ENCODE results near the gene UBL5.

UBL5 gene

DNA sequence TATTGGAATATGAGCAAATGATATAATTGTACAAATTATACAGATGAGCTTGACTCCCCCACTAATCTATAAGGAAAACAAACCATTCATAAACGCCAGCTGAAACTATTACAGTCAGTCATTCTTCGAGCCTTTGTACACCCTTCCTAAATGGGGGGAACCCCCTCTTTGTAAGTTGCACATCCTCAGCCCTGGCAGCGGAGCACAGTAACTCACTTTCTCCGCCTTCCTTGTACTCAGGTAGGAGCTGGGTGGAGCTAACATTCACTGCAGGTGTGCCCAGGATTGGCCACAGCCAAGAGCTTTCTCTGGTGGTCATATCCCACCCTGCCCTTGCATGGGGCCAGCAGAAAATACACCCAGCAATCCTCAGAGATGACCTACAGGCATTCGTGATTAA lies 36.0 kb downstream of the UBL5 start:
- DNase-seq (ENCODE audit: insufficient read length, low spot score): no peak
- no peak for FAIRE-seq
- TF ChIP-seq POLR2AphosphoS5 (IDR thresholded peaks at IDR 0.05; ENCODE audit: low read depth, low read length): no peak
- TF ChIP-seq PAX5 (IDR thresholded peaks at IDR 0.05; ENCODE audit: insufficient read depth, low read length, severe bottlenecking): no peak
- no peak for TF ChIP-seq POLR2A (IDR thresholded peaks at IDR 0.05; ENCODE audit: low read depth, low read length)
- no peak for TF ChIP-seq POU2F2 (IDR thresholded peaks at IDR 0.05; ENCODE audit: low read depth, low read length)
- TF ChIP-seq TAF1 (IDR thresholded peaks at IDR 0.05; ENCODE audit: low read depth, low read length): no peak
- no peak for TF ChIP-seq SPI1 (IDR thresholded peaks at IDR 0.05; ENCODE audit: low read depth, low read length)

DNA sequence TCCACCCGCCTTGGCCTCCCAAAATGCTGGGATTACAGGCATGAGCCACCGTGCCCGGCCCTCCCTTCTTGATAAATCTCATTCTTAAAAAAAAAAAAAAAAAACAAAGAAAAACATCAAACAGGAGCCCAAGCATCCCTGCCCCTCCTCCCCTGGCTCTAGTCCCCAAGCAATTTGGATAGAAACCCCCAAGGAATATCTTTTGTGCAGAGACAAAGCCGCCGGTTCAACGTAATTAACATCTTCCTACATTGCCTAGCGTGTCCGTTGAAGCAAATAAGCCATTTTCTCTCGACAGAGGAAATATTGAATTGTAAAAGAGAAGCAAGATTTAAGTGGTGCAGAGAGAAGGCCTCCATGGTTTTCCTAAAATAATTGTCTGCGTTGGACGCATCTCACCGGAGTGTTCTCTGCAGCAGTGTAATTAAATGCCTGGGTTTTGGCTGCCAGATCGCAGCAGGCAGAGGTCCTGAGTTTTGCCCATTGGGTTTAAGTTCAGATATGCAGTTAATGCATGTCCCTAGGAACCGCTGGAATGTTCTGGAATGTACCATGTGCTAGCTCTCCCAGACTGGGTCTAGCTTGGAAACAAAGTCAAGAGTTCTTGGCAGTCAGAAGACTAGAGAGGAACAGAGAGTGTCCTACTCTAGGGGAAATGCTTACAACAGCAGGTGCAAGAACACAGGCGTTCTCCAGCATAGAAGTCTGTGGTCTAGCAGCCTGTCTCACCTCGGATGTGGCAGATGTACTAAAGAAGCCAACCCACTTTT lies 38.2 kb downstream of the UBL5 start:
- no peak for TF ChIP-seq POU2F2 (IDR thresholded peaks at IDR 0.05; ENCODE audit: low read depth, low read length)
- TF ChIP-seq SPI1 (IDR thresholded peaks at IDR 0.05; ENCODE audit: low read depth, low read length): peak; percentile 44; the same call in 1 of the 2 replicates
- DNase-seq (ENCODE audit: insufficient read length, low spot score) (no peak), FAIRE-seq (no peak)

DNA sequence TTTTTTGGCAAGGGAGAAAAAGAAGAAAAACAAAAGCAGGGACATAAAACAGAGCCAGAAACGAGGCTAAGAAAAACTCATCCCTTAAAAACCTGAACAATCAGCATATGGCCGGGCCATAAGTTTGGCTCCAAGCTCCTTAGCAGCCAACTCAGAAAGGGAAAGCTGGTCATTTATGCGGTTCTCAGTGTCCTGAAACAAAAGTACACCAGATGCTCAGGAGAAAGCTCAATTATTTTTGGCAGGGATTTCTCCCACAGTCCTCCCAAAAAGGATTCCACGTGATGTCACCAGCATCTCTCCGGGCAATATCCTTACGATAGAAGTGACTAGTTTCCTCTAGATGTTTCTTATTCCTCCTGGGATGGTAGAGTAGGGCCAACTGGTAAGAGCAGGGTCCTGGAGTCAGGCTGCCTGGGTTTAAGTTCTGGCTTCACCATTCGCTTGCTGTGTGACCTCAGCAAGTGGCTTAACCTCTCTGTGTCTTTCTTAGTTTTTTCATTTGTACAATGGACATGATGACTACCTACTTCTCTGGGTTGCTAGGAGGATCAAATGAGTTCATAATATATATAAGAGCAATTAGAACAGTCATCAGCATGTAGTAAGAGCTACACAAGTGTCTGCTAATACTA lies 41.4 kb downstream of the UBL5 start:
- no peak for FAIRE-seq
- TF ChIP-seq TAF1 (IDR thresholded peaks at IDR 0.05; ENCODE audit: low read depth, low read length): no peak
- TF ChIP-seq POLR2A (IDR thresholded peaks at IDR 0.05; ENCODE audit: low read depth, low read length): no peak
- TF ChIP-seq POLR2AphosphoS5 (IDR thresholded peaks at IDR 0.05; ENCODE audit: low read depth, low read length): no peak
- TF ChIP-seq SPI1 (IDR thresholded peaks at IDR 0.05; ENCODE audit: low read depth, low read length): no peak
- TF ChIP-seq PAX5 (IDR thresholded peaks at IDR 0.05; ENCODE audit: insufficient read depth, low read length, severe bottlenecking): no peak
- TF ChIP-seq POU2F2 (IDR thresholded peaks at IDR 0.05; ENCODE audit: low read depth, low read length): no peak
- DNase-seq (ENCODE audit: insufficient read length, low spot score): no peak

- DNase-seq (ENCODE audit: insufficient read length, low spot score): no peak
- FAIRE-seq: no peak
- no peak for TF ChIP-seq POLR2AphosphoS5 (IDR thresholded peaks at IDR 0.05; ENCODE audit: low read depth, low read length)
- no peak for TF ChIP-seq SPI1 (IDR thresholded peaks at IDR 0.05; ENCODE audit: low read depth, low read length)
- no peak for TF ChIP-seq PAX5 (IDR thresholded peaks at IDR 0.05; ENCODE audit: insufficient read depth, low read length, severe bottlenecking)
- TF ChIP-seq POU2F2 (IDR thresholded peaks at IDR 0.05; ENCODE audit: low read depth, low read length): no peak
- no peak for TF ChIP-seq TAF1 (IDR thresholded peaks at IDR 0.05; ENCODE audit: low read depth, low read length)
- TF ChIP-seq POLR2A (IDR thresholded peaks at IDR 0.05; ENCODE audit: low read depth, low read length): no peak
Measured at GRCh38 chr19:9871626-9872338, 44.1 kb downstream of the UBL5 start.

DNA sequence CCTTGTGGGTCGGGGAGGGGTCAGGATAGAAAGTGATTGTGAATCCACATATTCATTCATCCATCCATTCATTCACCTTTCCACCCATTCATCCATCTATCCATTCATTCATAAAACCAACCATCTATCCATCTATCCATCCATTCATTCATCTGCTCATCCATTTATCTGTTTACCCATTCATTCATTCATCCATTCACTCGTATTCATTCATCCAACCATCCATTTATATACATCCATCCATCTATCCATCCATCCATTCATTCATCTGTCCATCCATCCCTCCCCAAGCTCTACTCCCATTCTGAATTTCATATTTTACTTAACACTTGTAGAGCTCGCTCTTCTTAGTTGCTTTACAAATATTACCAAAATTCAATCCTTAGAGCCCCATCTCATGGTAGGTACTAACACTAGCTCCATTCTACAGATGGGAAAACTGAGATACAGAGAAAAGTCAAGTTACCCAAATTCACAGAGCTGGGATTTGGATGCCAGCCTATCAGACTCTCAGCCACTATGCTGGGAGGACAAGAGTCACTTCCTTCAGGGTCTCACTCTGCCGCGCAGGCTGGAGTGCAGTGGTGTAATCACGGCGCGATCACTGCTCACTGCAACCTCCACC lies 45.0 kb downstream of the UBL5 start:
- FAIRE-seq (no peak), DNase-seq (ENCODE audit: insufficient read length, low spot score) (no peak)
- TF ChIP-seq POLR2AphosphoS5 (IDR thresholded peaks at IDR 0.05; ENCODE audit: low read depth, low read length) (no peak), TAF1 (IDR thresholded peaks at IDR 0.05; ENCODE audit: low read depth, low read length) (no peak), POLR2A (IDR thresholded peaks at IDR 0.05; ENCODE audit: low read depth, low read length) (no peak), POU2F2 (IDR thresholded peaks at IDR 0.05; ENCODE audit: low read depth, low read length) (no peak)

- FAIRE-seq: no peak
- DNase-seq (ENCODE audit: insufficient read length, low spot score): no peak
- TF ChIP-seq PAX5 (IDR thresholded peaks at IDR 0.05; ENCODE audit: insufficient read depth, low read length, severe bottlenecking) (no peak), TAF1 (IDR thresholded peaks at IDR 0.05; ENCODE audit: low read depth, low read length) (no peak), SPI1 (IDR thresholded peaks at IDR 0.05; ENCODE audit: low read depth, low read length) (no peak), POU2F2 (IDR thresholded peaks at IDR 0.05; ENCODE audit: low read depth, low read length) (no peak), POLR2AphosphoS5 (IDR thresholded peaks at IDR 0.05; ENCODE audit: low read depth, low read length) (no peak), POLR2A (IDR thresholded peaks at IDR 0.05; ENCODE audit: low read depth, low read length) (no peak)
Measured at GRCh38 chr19:9875031-9875627, 47.4 kb downstream of the UBL5 start.

DNA sequence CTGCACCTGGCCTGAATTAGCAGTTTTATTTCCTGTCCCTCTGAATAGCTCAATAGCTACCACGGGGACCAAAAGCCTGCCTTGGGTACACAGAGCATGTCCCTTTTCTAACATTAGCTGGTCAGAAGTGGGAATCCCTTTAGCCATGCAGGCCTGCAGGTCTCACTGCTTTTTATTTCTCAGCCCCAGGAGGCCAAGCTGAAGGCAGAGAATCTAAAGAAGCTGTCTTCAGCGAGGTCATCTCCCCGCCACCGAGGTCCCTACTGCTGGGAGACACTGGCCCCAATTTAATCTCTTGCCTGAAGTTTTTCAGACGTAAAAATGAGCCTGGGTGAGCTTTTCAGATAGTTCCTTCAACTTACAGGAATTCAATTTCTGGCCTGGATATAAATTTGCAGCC lies 48.1 kb downstream of the UBL5 start:
- no peak for DNase-seq (ENCODE audit: insufficient read length, low spot score)
- TF ChIP-seq POU2F2 (IDR thresholded peaks at IDR 0.05; ENCODE audit: low read depth, low read length) (no peak), TAF1 (IDR thresholded peaks at IDR 0.05; ENCODE audit: low read depth, low read length) (no peak), SPI1 (IDR thresholded peaks at IDR 0.05; ENCODE audit: low read depth, low read length) (no peak), PAX5 (IDR thresholded peaks at IDR 0.05; ENCODE audit: insufficient read depth, low read length, severe bottlenecking) (no peak), POLR2A (IDR thresholded peaks at IDR 0.05; ENCODE audit: low read depth, low read length) (no peak), POLR2AphosphoS5 (IDR thresholded peaks at IDR 0.05; ENCODE audit: low read depth, low read length) (no peak)
- no peak for FAIRE-seq

DNA sequence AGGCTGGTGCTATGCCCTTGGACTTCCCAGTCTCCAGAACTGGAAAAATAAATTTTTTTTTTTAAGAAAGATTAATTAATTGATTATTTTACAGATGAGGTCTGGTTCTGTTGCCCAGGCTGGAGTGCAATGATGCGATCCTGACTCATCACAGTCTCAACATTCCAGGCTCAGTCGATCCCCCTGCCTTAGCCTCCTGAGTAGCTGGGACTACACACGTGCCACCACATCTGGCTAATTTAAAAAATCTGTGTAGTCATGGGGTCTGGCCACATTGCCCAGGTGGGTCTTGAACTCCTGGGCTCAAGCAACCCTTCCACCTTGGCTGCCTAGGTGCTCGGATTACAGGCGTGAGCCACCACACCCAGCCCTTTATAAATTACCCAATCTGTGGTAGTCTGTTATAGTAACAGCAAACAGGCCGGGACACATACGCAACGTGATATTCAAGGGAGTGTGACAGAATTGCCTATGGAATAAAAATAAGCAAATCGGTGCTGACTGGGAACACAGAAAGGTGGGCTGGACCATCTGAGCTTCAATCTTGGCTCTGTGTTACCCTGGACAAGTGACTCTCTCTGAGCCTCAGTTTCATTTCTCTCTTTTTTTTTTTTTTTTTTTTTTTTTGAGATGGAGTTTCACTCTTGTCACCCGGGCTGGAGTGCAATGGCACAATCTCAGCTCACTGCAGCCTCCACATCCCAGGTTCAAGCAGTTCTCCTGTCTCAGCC lies 50.2 kb downstream of the UBL5 start:
- DNase-seq (ENCODE audit: insufficient read length, low spot score) (no peak), FAIRE-seq (no peak)
- TF ChIP-seq POU2F2 (IDR thresholded peaks at IDR 0.05; ENCODE audit: low read depth, low read length) (no peak), SPI1 (IDR thresholded peaks at IDR 0.05; ENCODE audit: low read depth, low read length) (peak; percentile 57), PAX5 (IDR thresholded peaks at IDR 0.05; ENCODE audit: insufficient read depth, low read length, severe bottlenecking) (no peak)

All from GM12891 (cell line).